Measurements from ENCODE around the gene LRCH3.

LRCH3 gene

GRCh38 chr3:197749601-197750395, 41.3 kb upstream of the LRCH3 start, which contains the start of gene FYTTD1:
Gene FYTTD1, plus strand, starts transcription at chr3:197749883. Its CDS starts 89 bp downstream, at chr3:197749972.
- POLR2A ChIA-PET, result interaction anchor here (1.6 kb wide), 1 partner anchor 41 kb away, joined by 6 read pairs; the partner anchor contains the start of gene LRCH3
- DNase-seq, result peak; percentile 90 to 93 (median 91)
- H3K4me3 ChIP-seq (ENCODE audit: control insufficient read depth in 1 of 7, extremely low read depth in 1 of 7, insufficient read depth in 4 of 7, low read depth in 2 of 7, low read length in 6 of 7), result peak within 1 kb of the TSS; percentile 68 to 99 (median 92)
- CTCF ChIA-PET, result interaction anchor here (0.9 to 1.6 kb wide), 14 partner anchors 10 to 68 kb away, joined by 3 to 7 read pairs (median 3); partner anchors contain the start of gene LRCH3
- peaks cover 10 to 28% (median 22%) of the 10 kb centered on the region in 4 experiments for H3K4me1 ChIP-seq (ENCODE audit: control extremely low read depth in 1 of 4, control insufficient read depth in 4 of 4, insufficient read depth in 4 of 4, low read length in 3 of 4)
- H3K27ac ChIP-seq (ENCODE audit: insufficient read depth in 1 of 2, low read depth in 1 of 2, low read length in 2 of 2, poor library complexity in 1 of 2, severe bottlenecking in 2 of 2), result peak within 1 kb of the TSS; percentile 68 to 82
- no peaks in the 10 kb centered on the region for H3K36me3 ChIP-seq (ENCODE audit: control insufficient read depth in 4 of 4, insufficient read depth in 4 of 4, low read length in 3 of 4)
- WGBS (ENCODE audit: insufficient coverage), result under 1% methylated on average over 83 of the region's 104 CpGs
- H3K9me3 ChIP-seq (ENCODE audit: control extremely low read depth in 1 of 5, control insufficient read depth in 4 of 5, insufficient read depth in 2 of 5, low read depth in 1 of 5, low read length in 4 of 5), result no peaks in the 10 kb centered on the region
- H3K27me3 ChIP-seq (replicated peaks in 2 of 5; ENCODE audit: control insufficient read depth in 4 of 5, insufficient read depth in 5 of 5, low read length in 4 of 5), result no peaks in the 10 kb centered on the region

- Histone ChIP-seq H3K27me3 (replicated peaks in 2 of 5; ENCODE audit: control insufficient read depth in 4 of 5, insufficient read depth in 5 of 5, low read length in 4 of 5) (no peaks in the 10 kb centered on the region), H3K4me1 (ENCODE audit: control extremely low read depth in 1 of 4, control insufficient read depth in 4 of 4, insufficient read depth in 4 of 4, low read length in 3 of 4) (peaks cover 10 to 28% (median 22%) of the 10 kb centered on the region in 4 experiments), H3K9me3 (ENCODE audit: control extremely low read depth in 1 of 5, control insufficient read depth in 4 of 5, insufficient read depth in 2 of 5, low read depth in 1 of 5, low read length in 4 of 5) (no peaks in the 10 kb centered on the region), H3K36me3 (ENCODE audit: control insufficient read depth in 4 of 4, insufficient read depth in 4 of 4, low read length in 3 of 4) (no peaks in the 10 kb centered on the region), H3K27ac (ENCODE audit: insufficient read depth in 1 of 2, low read depth in 1 of 2, low read length in 2 of 2, poor library complexity in 1 of 2, severe bottlenecking in 2 of 2) (peak overlapping the region; percentile 68 to 82), H3K4me3 (ENCODE audit: control insufficient read depth in 1 of 7, extremely low read depth in 1 of 7, insufficient read depth in 4 of 7, low read depth in 2 of 7, low read length in 6 of 7) (peak overlapping the region; percentile 68 to 99 (median 92))
- 0% methylated on average over 41 of the region's 43 CpGs for whole genome bisulfite sequencing (ENCODE audit: insufficient coverage)
- CTCF ChIA-PET, result interaction anchor here (1.3 to 1.6 kb wide), 4 partner anchors 27 to 69 kb away, joined by 4 read pairs; no protein-coding TSS in a partner anchor
- DNase-seq, result peak; percentile 72 to 84 (median 78)
- POLR2A ChIA-PET, result interaction anchor here (1.6 kb wide), 1 partner anchor 41 kb away, joined by 6 read pairs; the partner anchor contains the start of gene LRCH3
Observed at GRCh38 chr3:197750396-197750831, 40.6 kb upstream of the LRCH3 start.

- 10% methylated on average over 26 of the region's 36 CpGs for WGBS (ENCODE audit: insufficient coverage)
- DNase-seq, result peak; percentile 16 to 59 (median 51)
- Histone ChIP-seq H3K27ac (ENCODE audit: insufficient read depth in 1 of 2, low read depth in 1 of 2, low read length in 2 of 2, poor library complexity in 1 of 2, severe bottlenecking in 2 of 2) (peak overlapping the region; percentile 68 to 82), H3K36me3 (ENCODE audit: control insufficient read depth in 4 of 4, insufficient read depth in 4 of 4, low read length in 3 of 4) (no peaks in the 10 kb centered on the region), H3K4me3 (ENCODE audit: control insufficient read depth in 1 of 7, extremely low read depth in 1 of 7, insufficient read depth in 4 of 7, low read depth in 2 of 7, low read length in 6 of 7) (peak overlapping the region; percentile 68 to 99 (median 92)), H3K4me1 (ENCODE audit: control extremely low read depth in 1 of 4, control insufficient read depth in 4 of 4, insufficient read depth in 4 of 4, low read length in 3 of 4) (peaks cover 10 to 28% (median 22%) of the 10 kb centered on the region in 4 experiments), H3K27me3 (replicated peaks in 2 of 5; ENCODE audit: control insufficient read depth in 4 of 5, insufficient read depth in 5 of 5, low read length in 4 of 5) (no peaks in the 10 kb centered on the region), H3K9me3 (ENCODE audit: control extremely low read depth in 1 of 5, control insufficient read depth in 4 of 5, insufficient read depth in 2 of 5, low read depth in 1 of 5, low read length in 4 of 5) (no peaks in the 10 kb centered on the region)
- CTCF ChIA-PET, result interaction anchor here (0.8 to 1.6 kb wide), 7 partner anchors 18 to 69 kb away, joined by 3 to 5 read pairs (median 4); partner anchors contain the start of gene LRCH3
- POLR2A ChIA-PET, result interaction anchor here (1.6 kb wide), 1 partner anchor 40 kb away, joined by 6 read pairs; the partner anchor contains the start of gene LRCH3
Observed at GRCh38 chr3:197750858-197751737, 40.0 kb upstream of the LRCH3 start.

- WGBS (ENCODE audit: insufficient coverage), result 94% methylated on average over 3 of the region's 5 CpGs
- peaks cover 4 to 9% (median 6%) of the 10 kb centered on the region in 4 experiments for H3K36me3 ChIP-seq (ENCODE audit: control insufficient read depth in 4 of 4, insufficient read depth in 4 of 4, low read length in 3 of 4)
- no peak overlapping the region for H3K27ac ChIP-seq (ENCODE audit: insufficient read depth in 1 of 2, low read depth in 1 of 2, low read length in 2 of 2, poor library complexity in 1 of 2, severe bottlenecking in 2 of 2)
- DNase-seq, result no peak
- peak overlapping the region in 2 of 7 experiments; percentile 17 to 83 for H3K4me3 ChIP-seq (ENCODE audit: control insufficient read depth in 1 of 7, extremely low read depth in 1 of 7, insufficient read depth in 4 of 7, low read depth in 2 of 7, low read length in 6 of 7)
- no peaks in the 10 kb centered on the region for H3K9me3 ChIP-seq (ENCODE audit: control extremely low read depth in 1 of 5, control insufficient read depth in 4 of 5, insufficient read depth in 2 of 5, low read depth in 1 of 5, low read length in 4 of 5)
- POLR2A ChIA-PET, result no interaction called here
- peaks cover 10 to 28% (median 22%) of the 10 kb centered on the region in 4 experiments for H3K4me1 ChIP-seq (ENCODE audit: control extremely low read depth in 1 of 4, control insufficient read depth in 4 of 4, insufficient read depth in 4 of 4, low read length in 3 of 4)
- no peaks in the 10 kb centered on the region for H3K27me3 ChIP-seq (replicated peaks in 2 of 5; ENCODE audit: control insufficient read depth in 4 of 5, insufficient read depth in 5 of 5, low read length in 4 of 5)
- CTCF ChIA-PET, result interaction anchor here (1.3 to 1.6 kb wide), 2 partner anchors 31 to 39 kb away, joined by 3 to 5 read pairs; partner anchors contain the start of gene LRCH3
Observed at GRCh38 chr3:197752107-197752506, 38.9 kb upstream of the LRCH3 start.

- peak in 2 of 3 donors; percentile 49 to 55 for DNase-seq
- Histone ChIP-seq H3K9me3 (ENCODE audit: control extremely low read depth in 1 of 5, control insufficient read depth in 4 of 5, insufficient read depth in 2 of 5, low read depth in 1 of 5, low read length in 4 of 5) (no peaks in the 10 kb centered on the region), H3K27me3 (replicated peaks in 2 of 5; ENCODE audit: control insufficient read depth in 4 of 5, insufficient read depth in 5 of 5, low read length in 4 of 5) (no peaks in the 10 kb centered on the region), H3K36me3 (ENCODE audit: control insufficient read depth in 4 of 4, insufficient read depth in 4 of 4, low read length in 3 of 4) (peaks cover 4 to 11% (median 8%) of the 10 kb centered on the region in 4 experiments), H3K4me1 (ENCODE audit: control extremely low read depth in 1 of 4, control insufficient read depth in 4 of 4, insufficient read depth in 4 of 4, low read length in 3 of 4) (peaks cover 10 to 28% (median 22%) of the 10 kb centered on the region in 4 experiments), H3K4me3 (ENCODE audit: control insufficient read depth in 1 of 7, extremely low read depth in 1 of 7, insufficient read depth in 4 of 7, low read depth in 2 of 7, low read length in 6 of 7) (no peak overlapping the region), H3K27ac (ENCODE audit: insufficient read depth in 1 of 2, low read depth in 1 of 2, low read length in 2 of 2, poor library complexity in 1 of 2, severe bottlenecking in 2 of 2) (no peak overlapping the region)
- no CpG with 5 or more reads among the region's 3 CpGs for WGBS (ENCODE audit: insufficient coverage)
- ChIA-PET POLR2A (no interaction called here), CTCF (interaction anchor here (0.9 kb wide), 1 partner anchor 20 kb away, joined by 3 read pairs; no protein-coding TSS in a partner anchor)
Observed at GRCh38 chr3:197753263-197753662, 37.8 kb upstream of the LRCH3 start.

DNA sequence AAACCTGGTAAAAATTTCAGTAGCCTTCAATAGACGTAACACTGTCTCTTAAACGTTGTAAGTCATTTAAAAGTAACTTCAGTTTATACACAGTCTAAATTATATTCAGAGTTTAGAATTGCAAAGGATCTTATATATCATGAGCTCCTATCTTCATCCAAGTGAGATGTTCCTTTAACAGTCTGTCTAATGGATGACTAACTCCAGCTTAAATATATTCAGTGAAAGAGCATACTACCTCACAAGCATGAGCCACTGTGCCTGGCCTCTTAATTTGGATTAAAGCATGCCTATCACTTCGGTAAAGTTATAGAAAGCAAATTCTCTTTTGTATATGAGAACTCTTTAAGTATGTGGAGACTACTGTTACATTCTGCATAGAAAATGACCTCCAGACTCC, 34.4 kb upstream of the LRCH3 start:
- Histone ChIP-seq H3K4me1 (ENCODE audit: control extremely low read depth in 1 of 4, control insufficient read depth in 4 of 4, insufficient read depth in 4 of 4, low read length in 3 of 4) (peaks cover 3 to 6% (median 4%) of the 10 kb centered on the region in 4 experiments), H3K27ac (ENCODE audit: insufficient read depth in 1 of 2, low read depth in 1 of 2, low read length in 2 of 2, poor library complexity in 1 of 2, severe bottlenecking in 2 of 2) (no peak overlapping the region), H3K27me3 (replicated peaks in 2 of 5; ENCODE audit: control insufficient read depth in 4 of 5, insufficient read depth in 5 of 5, low read length in 4 of 5) (no peaks in the 10 kb centered on the region), H3K9me3 (ENCODE audit: control extremely low read depth in 1 of 5, control insufficient read depth in 4 of 5, insufficient read depth in 2 of 5, low read depth in 1 of 5, low read length in 4 of 5) (no peaks in the 10 kb centered on the region), H3K36me3 (ENCODE audit: control insufficient read depth in 4 of 4, insufficient read depth in 4 of 4, low read length in 3 of 4) (peaks cover 9 to 36% (median 19%) of the 10 kb centered on the region in 4 experiments), H3K4me3 (ENCODE audit: control insufficient read depth in 1 of 7, extremely low read depth in 1 of 7, insufficient read depth in 4 of 7, low read depth in 2 of 7, low read length in 6 of 7) (no peak overlapping the region)
- CTCF ChIA-PET, result interaction anchor here (1.3 kb wide), 1 partner anchor 8 kb away, joined by 3 read pairs; no protein-coding TSS in a partner anchor
- POLR2A ChIA-PET, result no interaction called here
- WGBS (ENCODE audit: insufficient coverage), result no CpG with 5 or more reads among the region's 3 CpGs
- DNase-seq, result no peak
